Fibroblast of the conjunctiva (primary cell): Measurements from ENCODE around the gene RALGAPB.
"Not testable (repeated sequence)": the region's sequence is repeated elsewhere in the genome, so short reads cannot be mapped to it uniquely, and the experiment has no call there.

Experiments
- DNase-seq: peaks from one replicate; pipeline ENCODE4 v3.0.0-alpha.2; 2010; ENCODE audit warnings: low read depth

The RALGAPB gene

GRCh38 chr20:38497246-38497935, 24.7 kb downstream of the RALGAPB start:
- DNase-seq = no peak

- DNase-seq = no peak
Measured at GRCh38 chr20:38498909-38499308, 26.3 kb downstream of the RALGAPB start.

GRCh38 chr20:38499366-38499765, 26.7 kb downstream of the RALGAPB start:
- no peak for DNase-seq

- DNase-seq = no peak
Measured at GRCh38 chr20:38501858-38502436, 29.3 kb downstream of the RALGAPB start.

GRCh38 chr20:38504368-38505090, 31.9 kb downstream of the RALGAPB start:
- no peak for DNase-seq

- DNase-seq = no peak
Measured at GRCh38 chr20:38505091-38505455, 32.4 kb downstream of the RALGAPB start.

- not testable (repeated sequence) for DNase-seq
Measured at GRCh38 chr20:38511726-38512125, 39.1 kb downstream of the RALGAPB start.

GRCh38 chr20:38514185-38514584, 41.5 kb downstream of the RALGAPB start:
- DNase-seq = no peak

- DNase-seq = no peak
Measured at GRCh38 chr20:38514947-38515346, 42.3 kb downstream of the RALGAPB start.

GRCh38 chr20:38515631-38516030, 43.0 kb downstream of the RALGAPB start:
- no peak for DNase-seq

GRCh38 chr20:38519426-38519825, 46.8 kb downstream of the RALGAPB start:
- no peak for DNase-seq

GRCh38 chr20:38520261-38520660, 47.6 kb downstream of the RALGAPB start:
- DNase-seq = no peak

GRCh38 chr20:38523697-38524096, 51.1 kb downstream of the RALGAPB start:
- DNase-seq = no peak

GRCh38 chr20:38528167-38528566, 55.5 kb downstream of the RALGAPB start:
- DNase-seq = no peak

GRCh38 chr20:38531021-38531420, 58.4 kb downstream of the RALGAPB start:
- DNase-seq = no peak

GRCh38 chr20:38534756-38535155, 62.1 kb downstream of the RALGAPB start:
- no peak for DNase-seq

- peak; percentile 4 for DNase-seq
Measured at GRCh38 chr20:38536310-38536709, 63.7 kb downstream of the RALGAPB start.

GRCh38 chr20:38537176-38537575, 64.5 kb downstream of the RALGAPB start:
- no peak for DNase-seq

- no peak for DNase-seq
Measured at GRCh38 chr20:38538789-38539188, 66.1 kb downstream of the RALGAPB start.

- DNase-seq = no peak
Measured at GRCh38 chr20:38543014-38543906, 70.6 kb downstream of the RALGAPB start.

GRCh38 chr20:38545771-38546170, 73.1 kb downstream of the RALGAPB start:
- no peak for DNase-seq
